ENCODE data around the gene DDC.

The DDC gene

DNA sequence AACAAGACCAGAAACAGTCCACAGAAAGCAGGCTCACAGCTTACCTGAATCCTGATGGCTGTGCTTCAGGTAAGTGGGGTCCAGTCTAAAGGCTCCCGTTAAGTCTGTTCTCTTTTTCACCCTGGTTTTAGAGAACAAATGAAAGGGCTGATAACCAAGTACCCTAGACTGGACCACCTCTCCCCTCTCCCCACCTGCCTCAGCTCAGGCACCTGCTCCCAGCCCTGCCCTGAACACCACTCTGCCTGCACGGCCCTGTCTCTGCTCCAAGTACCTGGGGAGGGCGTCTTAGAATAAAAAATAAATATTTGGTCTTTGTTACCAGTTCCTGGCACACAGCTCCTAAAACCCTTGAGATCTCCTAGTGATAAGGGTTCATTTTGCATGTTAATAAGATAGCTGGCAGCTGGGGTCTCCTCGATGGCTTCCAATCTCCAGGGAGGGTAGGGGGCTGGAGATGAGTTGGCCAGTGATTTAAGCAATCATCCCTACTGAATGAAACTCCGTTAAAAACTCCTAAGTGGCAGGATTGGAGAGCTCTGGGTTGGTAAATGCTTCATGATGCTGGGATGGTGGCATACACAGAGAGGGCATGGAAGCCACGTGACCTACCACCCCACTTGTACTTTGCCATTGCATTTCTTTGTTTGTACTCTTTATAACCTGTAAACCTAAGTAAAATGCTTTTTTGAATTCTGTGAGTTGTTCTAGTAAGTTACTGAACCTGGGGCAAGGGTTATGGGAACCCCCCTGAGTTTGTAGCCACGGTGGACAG, 85.3 kb downstream of the DDC start:
- Histone ChIP-seq H3K79me2 (ENCODE audit: insufficient read depth, low read length) (no peaks in the 10 kb centered on the region), H3K9ac (ENCODE audit: low read length) (no peak overlapping the region), H4K20me1 (ENCODE audit: low read depth, low read length) (no peaks in the 10 kb centered on the region), H3K9me2 (replicated peaks; ENCODE audit: insufficient read depth, low read length) (no peaks in the 10 kb centered on the region), H3K27me3 (ENCODE audit: low read length) (no peaks in the 10 kb centered on the region), H2AFZ (ENCODE audit: low read depth, low read length, severe bottlenecking) (no peak overlapping the region), H3K4me3 (ENCODE audit: insufficient read depth, low read length, poor library complexity, severe bottlenecking) (no peak overlapping the region), H3K4me2 (ENCODE audit: low read depth, low read length, poor library complexity, severe bottlenecking) (no peak overlapping the region), H3K27ac (ENCODE audit: low read depth, low read length) (no peak overlapping the region), H3F3A (ENCODE audit: insufficient read depth) (no peaks in the 10 kb centered on the region), H3K9me3 (ENCODE audit: insufficient read depth, low read length) (no peaks in the 10 kb centered on the region), H3K36me3 (ENCODE audit: low read length) (no peaks in the 10 kb centered on the region)
- TF ChIP-seq EZH2phosphoT487 (conservative IDR thresholded peaks at IDR 0.05; ENCODE audit: low read length) (no peak), CTCF (IDR thresholded peaks at IDR 0.05; ENCODE audit: insufficient read depth, low read length, poor library complexity, severe bottlenecking) (no peak)

GRCh38 chr7:50477640-50478039, 87.6 kb downstream of the DDC start:
- TF ChIP-seq CTCF (IDR thresholded peaks at IDR 0.05; ENCODE audit: insufficient read depth, low read length, poor library complexity, severe bottlenecking) (no peak), EZH2phosphoT487 (conservative IDR thresholded peaks at IDR 0.05; ENCODE audit: low read length) (no peak)

DNA sequence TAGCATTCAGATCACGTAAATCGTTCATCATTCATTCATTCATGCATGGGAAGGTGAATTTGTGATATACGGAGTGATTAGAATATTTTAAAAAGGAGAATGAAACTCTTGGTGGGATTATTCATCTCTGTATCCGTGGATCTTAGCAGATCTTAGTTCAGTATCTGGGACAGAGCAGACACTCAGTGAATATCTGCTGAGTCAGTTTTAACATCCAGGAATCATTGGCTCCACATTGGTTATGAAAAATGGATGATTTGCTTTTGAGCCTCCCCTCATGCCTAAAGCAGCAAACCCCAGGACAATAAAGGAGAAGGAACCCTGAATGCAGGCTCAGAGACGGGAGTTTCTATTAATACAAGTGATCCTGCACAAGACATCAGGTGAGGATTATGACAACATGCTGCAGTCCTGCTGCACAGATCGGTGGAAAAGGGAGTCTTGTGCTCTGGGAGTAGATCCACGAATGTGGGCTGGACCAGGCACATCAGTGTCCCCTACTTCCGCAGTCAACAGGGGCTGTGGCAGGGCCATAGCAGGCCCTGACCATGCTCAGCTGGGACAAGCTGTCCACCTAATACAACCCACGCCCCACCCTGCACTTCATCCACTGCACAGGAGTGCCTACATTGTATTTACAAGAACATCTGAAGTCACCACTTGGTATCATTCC, 88.1 kb downstream of the DDC start:
- Histone ChIP-seq H3K36me3 (ENCODE audit: low read length) (no peaks in the 10 kb centered on the region), H2AFZ (ENCODE audit: low read depth, low read length, severe bottlenecking) (no peak overlapping the region), H3K9me2 (replicated peaks; ENCODE audit: insufficient read depth, low read length) (no peaks in the 10 kb centered on the region), H3K4me2 (ENCODE audit: low read depth, low read length, poor library complexity, severe bottlenecking) (no peak overlapping the region), H3K27me3 (ENCODE audit: low read length) (no peaks in the 10 kb centered on the region), H3K79me2 (ENCODE audit: insufficient read depth, low read length) (no peaks in the 10 kb centered on the region), H3F3A (ENCODE audit: insufficient read depth) (no peaks in the 10 kb centered on the region), H3K9me3 (ENCODE audit: insufficient read depth, low read length) (no peaks in the 10 kb centered on the region), H3K9ac (ENCODE audit: low read length) (no peak overlapping the region), H3K4me3 (ENCODE audit: insufficient read depth, low read length, poor library complexity, severe bottlenecking) (no peak overlapping the region), H3K27ac (ENCODE audit: low read depth, low read length) (no peak overlapping the region), H4K20me1 (ENCODE audit: low read depth, low read length) (no peaks in the 10 kb centered on the region)
- TF ChIP-seq EZH2phosphoT487 (conservative IDR thresholded peaks at IDR 0.05; ENCODE audit: low read length) (no peak), CTCF (IDR thresholded peaks at IDR 0.05; ENCODE audit: insufficient read depth, low read length, poor library complexity, severe bottlenecking) (no peak)

More at GRCh38 chr7:50477640-50478039, 87.6 kb downstream of the DDC start:
- H2AFZ ChIP-seq (ENCODE audit: low read depth, low read length, severe bottlenecking), result no peak overlapping the region
- no peak overlapping the region for H3K9ac ChIP-seq (ENCODE audit: low read length)
- no peaks in the 10 kb centered on the region for H4K20me1 ChIP-seq (ENCODE audit: low read depth, low read length)
- no peaks in the 10 kb centered on the region for H3F3A ChIP-seq (ENCODE audit: insufficient read depth)
- no peak overlapping the region for H3K27ac ChIP-seq (ENCODE audit: low read depth, low read length)
- H3K9me2 ChIP-seq (replicated peaks; ENCODE audit: insufficient read depth, low read length), result no peaks in the 10 kb centered on the region
- no peak overlapping the region for H3K4me3 ChIP-seq (ENCODE audit: insufficient read depth, low read length, poor library complexity, severe bottlenecking)
- no peaks in the 10 kb centered on the region for H3K79me2 ChIP-seq (ENCODE audit: insufficient read depth, low read length)
- no peaks in the 10 kb centered on the region for H3K9me3 ChIP-seq (ENCODE audit: insufficient read depth, low read length)
- H3K27me3 ChIP-seq (ENCODE audit: low read length), result no peaks in the 10 kb centered on the region
- H3K4me2 ChIP-seq (ENCODE audit: low read depth, low read length, poor library complexity, severe bottlenecking), result no peak overlapping the region
- H3K36me3 ChIP-seq (ENCODE audit: low read length), result no peaks in the 10 kb centered on the region
